ENCODE results near the gene SPATA24.
A peak's percentile ranks its signal among the peaks of the same experiment; 100 is the strongest.
"Not testable (repeated sequence)": the region's sequence is repeated elsewhere in the genome, so short reads cannot be mapped to it uniquely, and the experiment has no call there.

The SPATA24 gene

DNA sequence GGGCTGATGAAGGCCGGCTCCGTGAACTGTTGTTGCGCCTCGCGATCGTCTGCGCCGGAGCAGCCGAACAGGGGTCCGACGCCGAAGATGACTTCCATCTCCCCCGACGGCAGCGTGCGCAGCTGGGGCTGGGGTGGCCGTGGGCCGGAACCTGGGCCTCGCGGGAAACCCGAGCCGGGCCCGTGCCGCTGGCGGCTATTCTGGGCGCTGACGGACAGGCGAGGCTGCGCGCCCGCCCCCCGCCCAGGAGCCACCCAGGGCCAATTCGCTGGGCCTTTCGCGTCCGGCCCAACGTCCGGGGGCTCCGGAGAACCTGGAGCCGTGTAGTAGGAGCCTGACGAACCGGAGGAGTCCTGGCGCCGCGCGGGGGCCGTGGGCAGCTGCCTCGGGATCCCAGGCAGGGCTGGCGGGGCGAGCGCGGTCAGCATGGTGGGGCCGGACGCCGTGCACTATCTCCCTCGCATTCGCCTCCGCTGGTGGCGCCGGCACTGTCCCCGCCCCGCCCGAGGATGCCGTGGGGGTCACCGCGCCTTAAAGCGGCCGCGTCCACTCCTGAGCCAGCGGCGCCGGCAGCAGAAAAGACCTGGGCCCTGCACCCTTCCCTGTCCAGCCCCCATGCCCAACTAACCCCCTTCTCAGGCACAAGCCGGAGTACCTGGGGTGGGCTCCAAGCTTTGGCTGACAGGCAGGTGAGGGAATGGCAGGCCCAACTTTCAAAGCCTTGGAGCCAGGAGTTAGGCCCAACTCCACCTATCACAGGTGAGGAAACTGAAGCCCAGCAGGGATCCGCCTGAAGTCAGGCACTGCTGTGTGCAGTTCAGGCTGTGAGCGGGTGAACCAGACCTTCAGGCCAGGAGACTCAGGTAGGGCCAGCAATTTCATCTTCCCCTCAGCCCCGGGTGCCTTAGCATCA, 9.0 kb downstream of the SPATA24 start, which contains the start of gene PROB1:
Gene PROB1, minus strand, starts transcription at position 451 of the 913 bp plus-strand sequence. Its CDS starts 23 bp downstream, at position 428.
- DNase-seq = no peak

DNA sequence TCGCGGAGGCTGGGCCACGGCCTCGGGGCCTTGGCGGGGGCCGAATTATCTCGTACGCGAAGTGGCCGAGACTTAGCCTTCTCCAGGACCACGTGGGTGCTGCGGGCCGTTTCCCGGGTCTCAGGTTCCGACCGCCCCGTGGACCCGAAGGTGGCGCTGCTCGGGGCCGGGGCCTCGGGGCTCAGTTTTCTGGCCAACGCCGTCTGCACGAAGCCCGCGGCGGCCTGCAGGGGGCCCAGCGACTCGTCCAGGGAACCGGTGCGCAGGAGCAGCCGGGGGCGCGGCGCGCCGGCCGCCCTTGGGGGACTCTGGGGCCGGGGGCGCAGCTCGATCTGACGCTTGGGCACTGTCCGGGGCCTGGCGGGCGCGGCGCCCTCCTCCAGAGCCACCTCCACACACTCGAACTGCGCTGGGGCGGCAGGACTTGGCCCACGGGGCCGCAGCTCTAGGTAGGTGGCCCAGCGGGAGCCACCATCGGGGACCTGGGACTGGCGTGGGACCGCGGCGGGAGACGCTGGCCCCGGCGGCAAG, 9.7 kb downstream of the SPATA24 start:
- DNase-seq = peak; percentile 56

DNA sequence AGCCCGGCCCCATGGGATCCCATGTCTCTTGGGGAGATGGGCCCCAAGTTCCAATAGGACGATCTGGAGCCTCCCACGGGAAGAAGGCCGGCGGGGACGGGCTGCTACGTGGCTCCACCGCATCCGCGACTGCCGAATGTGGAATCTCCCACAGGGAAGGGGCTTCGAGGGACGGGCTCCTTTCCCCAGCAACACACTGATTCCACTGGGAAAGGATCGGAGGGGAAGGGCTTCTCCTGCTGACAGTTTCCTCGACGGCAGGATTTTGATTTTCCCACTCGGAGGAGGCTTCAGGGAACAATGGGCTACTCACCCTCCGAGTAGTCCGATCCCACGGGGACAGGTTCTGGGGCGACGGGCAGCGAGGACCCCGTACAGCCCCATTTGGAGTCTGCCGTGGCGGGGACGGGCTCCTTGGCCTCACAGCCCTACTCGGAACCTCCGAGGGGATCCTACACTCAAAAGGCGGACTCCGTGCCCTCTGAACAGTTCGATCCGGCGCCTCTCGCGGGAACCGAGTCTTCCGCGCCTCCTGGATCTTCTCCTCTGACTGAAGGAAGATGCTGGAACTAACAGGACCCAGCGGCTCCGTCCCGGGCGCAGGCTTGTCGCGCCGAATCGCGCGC, 10.3 kb downstream of the SPATA24 start:
- no peak for DNase-seq

DNA sequence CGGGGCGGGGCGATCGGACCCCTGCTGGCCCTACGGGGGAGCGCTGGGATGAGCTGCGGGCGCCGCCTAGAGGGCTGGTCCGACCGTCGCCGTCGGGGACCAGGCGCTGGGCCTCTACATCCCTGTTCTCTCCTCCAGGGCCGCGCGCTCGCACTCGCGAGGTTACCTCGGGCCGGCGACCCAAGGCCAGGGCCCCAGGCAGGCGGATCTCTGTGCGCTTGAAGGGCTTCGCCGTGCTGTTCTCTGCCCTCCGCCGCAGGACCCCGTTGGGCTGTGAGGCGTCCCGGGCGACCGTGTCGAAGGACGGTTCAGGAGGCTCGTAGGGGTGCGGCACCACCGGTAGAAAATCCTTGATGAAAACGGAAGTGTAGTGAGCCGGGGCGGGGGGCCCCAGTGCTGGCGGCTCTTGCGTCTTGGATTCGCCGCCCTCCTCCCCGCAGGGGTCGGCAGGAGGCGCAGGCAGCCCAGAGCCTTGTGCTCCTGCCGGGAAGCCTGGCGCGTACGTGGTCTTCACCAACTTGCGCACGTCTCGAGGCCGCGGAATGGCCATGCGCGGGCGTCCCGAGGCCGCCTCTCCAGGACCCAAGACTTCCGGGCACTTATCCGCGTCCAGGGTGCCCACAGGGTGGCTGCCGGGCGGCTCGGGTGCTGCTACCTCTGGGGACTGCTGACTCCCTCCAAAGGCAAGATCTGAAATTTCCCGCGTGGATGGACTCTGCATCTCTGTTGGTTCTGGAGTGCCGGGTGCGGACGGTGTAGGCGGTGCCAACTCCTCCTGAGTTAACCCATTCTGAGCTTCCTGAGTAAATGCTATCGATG, 11.0 kb downstream of the SPATA24 start:
- peak; percentile 75 for DNase-seq

DNA sequence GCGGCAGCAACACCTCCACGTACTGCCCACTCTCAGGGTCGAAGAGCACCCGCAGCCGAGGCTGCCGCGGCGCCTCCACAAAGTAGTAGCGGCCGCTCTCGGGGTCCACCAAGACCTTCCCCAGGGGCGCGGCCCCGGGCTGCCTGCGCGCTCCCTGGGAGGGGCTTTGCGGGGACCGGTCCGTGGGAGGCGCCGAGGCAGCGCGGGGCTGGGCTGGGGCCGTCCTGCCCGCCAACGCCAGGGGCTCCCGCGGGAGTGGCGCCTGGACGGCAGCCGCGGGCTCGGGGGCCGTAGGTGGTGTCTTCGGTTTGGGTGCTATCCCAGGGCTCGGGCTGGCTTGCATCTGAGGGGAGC, 11.6 kb downstream of the SPATA24 start:
- DNase-seq = no peak

DNA sequence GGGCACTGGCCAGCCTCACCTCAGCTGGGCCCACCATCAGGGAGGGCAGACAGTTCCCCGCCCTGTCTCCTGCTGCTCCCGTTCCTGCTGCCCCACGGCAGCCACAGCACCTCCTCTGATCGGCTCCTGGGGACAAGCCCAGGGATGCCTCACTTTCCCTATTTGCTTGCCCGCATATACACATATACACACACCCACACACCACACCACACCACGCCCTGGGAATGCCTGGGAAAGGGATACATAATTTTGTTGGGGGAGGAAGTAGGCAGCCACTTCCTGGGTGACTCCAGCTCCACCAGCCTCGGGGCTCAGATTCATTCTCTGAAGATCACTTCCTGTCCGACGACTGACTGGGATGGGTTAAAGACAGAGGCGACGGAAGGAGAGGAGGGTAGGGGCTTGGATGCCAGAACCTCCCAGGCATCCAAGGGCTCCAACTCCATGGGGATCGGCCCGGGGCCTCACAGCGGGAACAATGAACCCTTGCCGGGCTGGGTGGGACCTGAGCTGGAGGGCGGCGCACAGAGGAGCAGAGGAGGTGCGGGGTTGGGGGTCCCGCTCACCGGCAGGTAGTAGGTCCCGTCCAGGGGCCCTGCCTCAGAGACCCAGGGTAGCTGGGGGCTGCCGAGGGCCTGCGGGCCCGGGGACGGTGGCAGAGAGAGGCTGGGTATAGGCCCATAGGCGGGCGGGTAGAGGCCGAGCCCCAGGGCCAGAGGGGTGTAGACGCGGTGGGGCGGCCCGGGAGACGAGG, 12.1 kb downstream of the SPATA24 start:
- no peak for DNase-seq

DNA sequence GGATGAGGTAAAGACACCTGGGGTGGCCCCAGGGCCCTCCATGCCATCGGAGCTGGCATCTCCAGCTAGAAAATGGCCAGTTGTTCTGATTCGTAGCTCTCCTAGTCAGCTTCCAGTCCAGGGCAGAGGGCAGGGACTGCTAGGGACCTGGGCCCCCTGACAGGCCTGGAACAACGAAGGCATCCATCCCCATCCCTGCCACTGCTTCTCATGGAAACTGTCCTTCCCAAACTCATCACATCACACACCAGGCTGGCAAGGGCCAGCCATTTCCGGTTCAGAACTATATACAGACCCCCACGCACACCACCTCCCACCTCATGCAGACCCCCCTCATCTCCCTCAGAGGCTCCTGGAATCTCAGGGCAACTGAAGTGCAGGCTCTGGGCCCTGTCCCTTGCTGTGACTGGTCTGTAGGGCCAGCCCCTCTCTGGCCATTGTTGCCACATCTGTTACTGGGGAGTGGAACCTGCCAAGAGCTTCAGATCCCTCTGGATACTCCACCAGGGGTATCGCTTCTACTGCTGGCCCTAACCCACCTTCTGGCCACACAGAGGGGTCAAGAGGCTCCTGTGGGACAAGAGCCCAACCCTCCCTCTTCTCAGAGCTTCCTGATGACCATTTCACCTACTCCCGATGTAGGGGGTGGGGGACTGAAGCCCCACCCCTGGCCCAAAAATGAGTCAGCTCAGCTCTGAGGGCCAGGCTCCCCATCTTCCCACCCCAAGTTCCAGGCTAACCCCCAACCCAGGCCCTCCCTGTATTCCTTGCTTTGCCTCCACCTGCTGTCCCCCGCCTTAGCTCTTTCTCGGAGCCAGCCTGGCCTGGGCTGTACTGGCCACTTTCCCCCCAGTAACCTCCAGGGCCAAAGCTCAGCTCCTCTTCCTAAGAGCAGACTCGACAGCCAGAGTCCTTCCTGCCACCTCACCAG, 13.0 kb downstream of the SPATA24 start:
- DNase-seq = no peak

DNA sequence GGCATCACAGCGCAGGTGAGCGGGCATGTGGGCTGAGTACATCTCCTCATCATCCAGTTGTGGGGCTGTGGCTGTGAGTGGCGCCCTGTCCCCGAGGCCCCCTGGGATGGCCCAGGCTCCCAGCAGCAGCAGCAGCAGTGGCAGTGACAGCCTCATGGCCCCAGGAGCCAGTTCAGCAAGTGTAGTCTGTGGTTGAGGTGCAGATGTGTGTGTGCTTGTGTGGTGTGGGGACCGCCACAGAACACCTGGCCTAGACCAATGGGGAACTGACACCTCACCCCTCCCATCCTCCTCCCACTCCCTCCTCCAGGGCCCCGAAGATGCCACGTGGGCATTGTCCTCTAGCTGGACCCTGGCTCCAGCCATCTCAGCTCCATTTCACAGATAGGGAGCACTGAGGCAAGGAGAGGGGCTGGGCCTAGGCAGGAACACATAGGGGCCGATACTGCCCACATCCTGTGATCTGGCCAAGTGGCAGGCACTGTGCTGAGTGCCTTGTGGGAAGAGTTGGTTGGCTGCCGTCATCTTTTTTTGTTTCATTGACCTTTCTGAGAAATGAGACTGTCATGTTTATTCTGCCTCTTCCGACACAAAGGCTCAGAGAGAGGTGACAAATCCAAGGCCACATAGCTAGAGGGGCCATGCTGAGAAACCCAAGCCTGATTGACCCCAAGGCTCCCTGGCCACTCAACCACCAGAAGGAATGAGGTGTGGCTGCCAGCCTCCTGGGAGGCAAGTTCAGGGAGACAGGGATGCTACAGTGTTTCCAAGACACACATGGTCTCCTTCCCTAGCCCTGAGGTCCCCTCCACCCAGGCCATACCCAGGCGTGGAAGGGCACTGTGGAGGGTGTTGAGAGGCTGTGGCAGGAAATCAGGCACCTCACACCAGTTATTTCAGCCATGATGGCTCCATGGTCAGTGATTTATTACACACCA, 13.9 kb downstream of the SPATA24 start, which contains the start of gene MZB1:
Gene MZB1, minus strand, starts transcription at position 213 of the 938 bp plus-strand sequence. Its CDS starts 57 bp downstream, at position 156.
- DNase-seq = peak; percentile 71

DNA sequence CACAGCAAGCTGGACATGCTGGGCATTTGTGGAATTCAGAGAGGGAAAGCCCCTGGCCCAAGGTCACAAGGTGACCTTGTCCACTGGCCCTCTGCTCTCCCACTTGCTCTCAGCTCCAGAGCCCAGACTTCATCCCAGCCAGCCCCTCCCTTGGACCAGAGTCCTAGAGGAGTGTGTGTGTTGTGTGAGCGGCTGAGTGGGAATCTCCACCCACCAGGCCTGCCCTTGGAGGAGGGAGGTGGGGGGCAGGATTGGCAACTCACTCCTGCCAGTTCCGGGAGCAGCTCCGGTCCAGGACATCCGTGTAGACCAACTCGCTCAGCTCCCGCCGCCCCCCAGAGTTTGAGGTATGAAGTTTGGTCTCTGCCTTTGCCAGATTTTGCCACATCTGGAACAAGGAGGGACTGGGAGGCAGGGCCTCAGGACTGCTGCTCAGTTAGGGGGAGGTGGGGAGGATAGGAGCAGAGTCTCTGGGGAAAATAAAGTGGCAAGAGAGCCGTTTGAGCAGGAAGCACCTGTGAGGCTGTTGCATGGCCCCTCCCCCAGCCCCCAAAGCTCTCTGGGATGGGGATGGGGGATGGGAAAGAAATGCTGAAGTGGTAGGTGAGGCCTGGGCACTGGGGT, 15.6 kb downstream of the SPATA24 start:
- no peak for DNase-seq

DNA sequence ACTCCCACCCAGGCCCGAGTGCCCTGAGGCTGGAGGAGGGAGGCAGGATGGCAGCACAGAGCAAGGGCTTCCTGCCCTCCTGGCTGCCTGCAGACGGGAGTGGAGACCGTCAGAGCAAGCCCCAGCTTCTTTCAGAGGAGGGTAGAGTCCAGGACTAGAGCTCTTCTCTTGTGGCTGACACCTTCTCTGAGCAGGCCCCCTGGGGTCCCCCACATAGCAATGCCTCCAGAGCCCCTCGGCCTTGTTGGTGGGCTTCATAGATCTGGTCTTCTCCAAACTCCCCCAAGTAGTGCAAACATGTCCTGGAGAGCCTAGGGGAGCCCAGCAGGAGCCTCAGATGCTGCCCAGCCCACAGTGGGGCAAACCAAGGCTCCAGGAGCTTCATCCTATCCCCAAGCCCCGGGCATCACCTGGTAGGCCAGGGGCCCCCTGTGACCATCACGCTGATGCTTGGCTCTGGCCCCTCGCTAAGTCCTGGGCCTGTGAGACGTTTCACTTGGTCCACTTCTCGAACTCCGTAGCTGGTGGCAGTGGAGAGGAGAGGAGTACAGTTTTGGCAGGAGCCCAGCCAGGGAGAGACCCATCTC, 16.2 kb downstream of the SPATA24 start:
- no peak for DNase-seq

DNA sequence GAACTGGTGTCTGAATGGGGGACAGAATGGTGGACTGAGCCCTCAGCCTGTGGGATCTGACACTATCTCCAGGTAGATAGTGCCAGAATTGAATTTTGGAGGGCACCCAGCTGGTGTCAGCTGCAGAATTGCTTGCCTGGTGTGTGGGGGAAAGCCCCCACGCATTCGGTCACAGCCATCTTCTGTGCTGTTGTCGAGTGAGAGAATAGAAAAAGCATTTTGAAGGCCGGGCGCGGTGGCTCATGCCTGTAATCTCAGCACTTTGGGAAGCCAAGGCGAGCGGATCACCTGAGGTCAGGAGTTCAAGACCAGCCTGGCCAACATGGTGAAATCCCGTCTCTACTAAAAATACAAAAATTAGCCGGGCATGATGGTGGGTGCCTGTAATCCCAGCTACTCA, 16.9 kb downstream of the SPATA24 start:
- DNase-seq = not testable (repeated sequence)

DNA sequence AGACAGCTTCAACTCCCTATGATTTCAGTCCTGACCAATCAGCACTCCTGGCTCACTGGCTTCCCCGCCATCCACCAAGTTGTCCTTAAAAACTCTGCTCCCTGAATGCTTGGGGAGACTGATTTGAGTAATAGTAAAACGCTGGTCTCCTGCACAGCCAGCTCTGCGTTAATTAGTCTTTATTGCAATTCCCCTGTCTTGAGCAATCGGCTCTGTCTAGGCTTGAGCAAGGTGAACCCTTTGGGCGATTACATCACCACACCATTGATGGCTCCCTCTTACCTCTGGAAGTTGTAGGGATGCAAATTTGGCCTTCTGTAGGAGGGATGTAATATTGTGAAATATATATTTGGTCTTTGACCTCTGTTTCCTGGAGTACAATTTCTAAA, 17.8 kb downstream of the SPATA24 start:
- no peak for DNase-seq

DNA sequence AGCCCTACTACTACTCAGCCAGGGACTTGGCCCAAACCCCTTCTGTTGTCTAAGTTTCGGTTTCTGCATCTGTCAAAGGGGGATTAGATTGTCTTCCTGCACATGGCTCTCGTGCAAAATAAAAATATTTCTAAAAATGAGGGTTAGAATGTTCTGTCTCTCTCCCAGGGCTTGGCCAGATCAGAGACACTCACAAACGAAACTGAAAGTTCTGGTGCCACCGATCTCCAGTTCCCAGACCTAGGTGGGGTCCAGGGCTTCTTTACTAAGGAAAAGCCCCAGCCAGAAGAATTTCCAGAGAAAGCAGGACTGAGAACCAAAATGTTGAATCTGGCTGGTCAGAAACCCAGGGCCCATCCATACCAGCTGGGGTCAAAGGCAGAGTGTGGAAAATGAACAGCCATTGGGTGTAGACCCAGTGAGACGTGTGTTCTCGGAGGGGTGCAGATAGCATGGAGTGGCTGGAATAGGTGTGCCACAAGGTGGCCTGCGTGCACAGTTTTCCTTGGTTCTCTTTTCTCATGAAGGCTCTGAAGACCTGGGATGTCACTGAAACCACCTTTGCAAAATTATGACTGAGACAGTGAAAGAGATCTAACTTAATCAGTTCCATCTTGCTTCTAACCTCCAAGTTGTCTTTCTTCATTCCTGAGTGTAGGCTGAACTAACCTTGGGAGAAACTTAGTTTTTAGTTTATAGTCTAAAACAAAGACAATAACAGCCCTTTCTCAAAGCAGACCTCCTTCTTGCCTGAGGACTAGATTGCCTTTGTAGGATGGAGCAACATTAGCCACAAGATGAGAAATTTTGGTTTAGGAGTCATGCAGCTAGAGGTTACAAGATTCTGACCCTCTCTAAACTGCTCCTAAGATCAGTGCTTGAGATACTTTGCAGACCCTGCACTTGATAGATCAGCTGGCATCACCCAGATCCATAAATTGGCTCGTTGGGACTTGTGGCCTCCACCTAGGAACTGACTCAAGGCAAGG, 18.5 kb downstream of the SPATA24 start:
- no peak for DNase-seq

DNA sequence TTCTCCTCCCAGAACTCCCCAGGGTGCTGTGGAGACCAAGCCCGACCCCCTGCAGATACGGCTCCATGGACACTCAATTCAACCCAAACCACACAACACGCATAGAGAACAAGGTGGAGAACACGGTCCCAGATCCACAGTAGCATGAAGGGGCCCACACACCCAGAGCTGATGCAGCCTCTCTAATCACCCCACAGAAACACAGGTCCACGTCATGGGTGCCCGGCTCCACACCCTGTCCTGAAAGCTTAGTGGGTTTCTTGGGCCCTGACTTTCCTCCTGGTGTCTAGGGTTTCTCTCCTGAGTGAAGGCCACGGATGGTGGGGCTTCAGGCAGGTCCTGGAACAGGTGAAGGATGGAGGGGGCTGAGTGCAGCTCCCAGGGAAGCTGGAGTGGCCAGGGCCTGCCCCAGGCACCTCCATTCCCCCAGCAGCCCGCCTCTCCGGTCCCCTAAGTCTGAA, 19.3 kb downstream of the SPATA24 start:
- no peak for DNase-seq

DNA sequence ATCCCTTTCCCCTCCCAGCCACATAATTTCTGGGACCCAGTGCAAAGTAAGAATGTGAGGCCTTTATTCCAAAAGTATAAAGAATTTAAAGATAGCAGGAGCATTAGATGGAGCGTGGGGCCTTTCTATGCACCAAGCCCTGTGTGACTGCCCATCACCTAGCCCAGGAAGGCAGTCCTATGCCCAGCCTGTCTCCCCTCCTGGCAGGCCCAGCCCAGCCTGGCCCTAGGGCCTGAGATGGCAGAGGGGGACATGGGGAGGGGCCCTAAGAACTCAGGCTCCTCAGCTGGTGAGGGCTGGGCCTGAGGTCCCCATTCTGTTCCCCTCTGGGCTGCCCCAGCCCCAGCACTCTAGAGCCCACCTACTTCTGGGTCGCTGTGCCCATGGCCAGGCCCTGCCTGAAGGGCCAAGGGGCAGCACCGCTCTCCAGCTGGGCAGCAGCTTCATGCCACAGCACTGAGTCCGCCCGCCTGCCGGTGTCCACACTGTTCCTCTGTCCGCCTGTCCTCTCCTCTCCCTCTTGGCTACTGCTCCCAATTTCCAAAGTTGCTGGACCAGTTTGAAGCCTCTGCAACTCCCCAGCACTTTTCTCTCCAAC, 19.8 kb downstream of the SPATA24 start:
- no peak for DNase-seq

DNA sequence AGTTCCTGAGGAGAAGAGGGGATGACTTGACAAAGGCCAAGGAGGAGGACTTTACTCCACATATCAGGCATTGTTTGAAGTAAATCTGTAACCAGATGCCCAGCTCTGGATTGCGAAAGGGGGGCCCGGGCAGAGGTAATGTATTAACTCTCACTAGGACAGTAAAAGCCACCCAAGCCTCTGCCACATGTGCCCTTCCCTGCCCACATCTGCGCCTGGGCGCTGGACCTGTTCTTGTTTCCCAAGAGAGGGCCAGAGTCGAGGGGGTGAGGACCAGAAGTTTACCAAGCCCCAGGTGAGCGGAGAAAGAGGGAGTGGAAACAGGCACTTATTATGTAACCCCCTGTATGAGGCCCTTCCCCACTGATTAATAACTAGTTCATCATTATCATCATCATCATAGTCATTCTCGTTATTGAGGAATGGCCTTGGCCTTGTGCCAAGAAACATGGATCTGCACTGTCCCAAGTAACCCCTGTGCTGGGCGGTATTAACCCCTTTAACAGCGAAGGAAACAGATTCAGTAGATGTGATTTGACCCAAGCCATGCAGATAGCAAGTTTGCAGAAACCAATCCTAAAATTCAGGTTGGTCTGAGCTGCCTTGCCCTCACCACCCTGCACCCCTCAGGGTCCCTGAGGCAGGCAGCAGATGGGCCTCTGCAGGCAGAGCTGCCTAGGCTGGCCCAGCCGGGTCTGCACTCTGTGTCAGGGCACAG, 20.5 kb downstream of the SPATA24 start, which contains the start of gene SLC23A1:
Gene SLC23A1, minus strand, starts transcription at position 23 of the 718 bp plus-strand sequence. CDS start 44 bp downstream, outside the sequence.
- no peak for DNase-seq

Measured in activated gamma-delta T cell treated with Interleukin-2 at 50 U/mL for 16 hours (primary cell).